ENCODE data around the gene PTPRT.

The PTPRT gene

DNA sequence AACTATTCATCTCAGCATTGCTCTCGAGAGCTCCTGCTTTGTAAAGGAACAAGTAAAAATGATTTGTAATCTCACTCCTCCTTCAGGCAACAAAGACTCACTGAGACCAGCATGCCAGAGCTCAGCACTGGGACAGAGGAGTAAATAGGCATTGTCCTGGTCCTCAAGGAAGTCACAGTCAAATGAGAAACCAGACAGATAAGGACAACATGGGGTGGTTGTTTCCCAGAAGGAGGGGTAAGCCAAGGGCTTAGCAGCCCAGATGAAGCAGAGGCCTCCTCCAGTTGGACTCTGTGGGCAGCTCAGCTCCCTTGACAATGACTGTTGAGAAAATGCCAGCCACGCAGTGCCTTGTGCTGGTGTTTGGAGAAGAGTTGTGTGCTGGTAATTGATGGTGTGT is 1145.8 kb downstream of the PTPRT start:
- DNase-seq (ENCODE audit: low read depth), result no peak

DNA sequence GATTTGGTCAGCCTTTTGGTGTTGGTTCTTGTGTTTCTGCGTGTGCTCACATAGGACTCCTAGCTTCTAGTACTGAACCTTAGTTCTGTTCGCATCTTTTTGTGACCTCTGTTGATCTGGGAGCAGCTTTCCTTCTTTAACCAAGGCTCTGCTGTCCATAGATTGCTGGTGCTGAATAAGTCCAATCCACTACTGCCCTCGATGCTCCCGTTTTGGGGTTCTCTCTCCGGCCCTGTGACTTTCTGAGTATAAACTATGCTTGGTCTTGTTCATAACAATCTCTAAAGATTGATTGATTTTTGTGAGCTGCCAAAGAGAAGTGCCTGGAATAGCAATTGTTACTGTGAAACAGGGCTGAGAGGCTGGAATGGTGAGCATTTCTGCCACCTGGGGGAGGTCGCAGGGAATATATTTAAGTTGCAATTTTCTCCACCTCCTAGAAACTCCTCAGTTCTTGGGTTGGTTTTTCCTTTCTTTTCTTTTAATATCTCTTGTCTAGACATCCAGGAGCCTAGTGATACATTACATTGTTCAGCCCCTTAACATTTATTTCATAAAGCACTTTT is 1148.6 kb downstream of the PTPRT start:
- no peak for DNase-seq (ENCODE audit: low read depth)

DNA sequence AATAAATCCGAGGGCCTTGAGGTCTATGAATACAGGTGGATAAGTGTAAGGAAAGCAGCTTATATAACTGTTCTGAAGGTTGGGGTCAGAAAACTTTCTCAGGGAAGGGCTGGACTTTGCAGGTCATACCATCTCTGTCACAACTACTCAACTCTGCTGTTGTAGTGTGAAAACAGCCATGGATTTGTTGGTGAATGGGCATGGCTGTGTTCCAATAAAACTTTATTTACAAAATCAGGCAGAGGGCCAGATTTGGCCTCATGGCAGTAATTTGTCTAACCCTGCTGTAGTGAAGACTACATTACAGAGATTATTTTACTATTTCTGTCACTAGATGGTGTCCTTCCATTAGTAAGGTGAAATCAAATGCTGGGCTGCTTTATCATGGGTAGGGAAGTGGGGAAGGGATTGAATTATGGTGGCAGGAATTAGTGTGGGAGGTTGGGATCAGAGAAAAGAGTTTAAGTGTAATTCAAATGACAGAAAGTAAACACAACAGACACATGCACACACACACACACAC is 1161.9 kb downstream of the PTPRT start:
- DNase-seq (ENCODE audit: low read depth), result no peak

DNA sequence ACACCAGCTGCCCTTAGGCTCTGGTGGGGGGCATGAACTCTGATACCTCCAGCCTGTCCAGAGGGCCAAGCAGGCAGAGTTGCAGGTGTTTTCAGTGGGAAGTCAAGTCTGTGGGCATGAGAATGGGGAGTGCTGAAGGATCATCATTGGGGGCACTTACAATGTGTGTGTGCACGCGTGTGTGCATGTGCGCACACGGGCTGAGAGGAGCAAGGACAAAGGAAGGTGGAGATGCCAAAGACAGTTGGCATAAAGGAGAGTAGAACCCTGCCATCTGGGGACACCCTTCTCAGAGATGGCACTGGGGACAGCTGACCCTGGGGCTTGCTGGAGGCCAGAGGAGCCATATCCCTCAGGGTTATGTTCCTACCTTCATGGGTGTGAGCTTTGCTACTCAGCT is 1163.1 kb downstream of the PTPRT start:
- no peak for DNase-seq (ENCODE audit: low read depth)

DNA sequence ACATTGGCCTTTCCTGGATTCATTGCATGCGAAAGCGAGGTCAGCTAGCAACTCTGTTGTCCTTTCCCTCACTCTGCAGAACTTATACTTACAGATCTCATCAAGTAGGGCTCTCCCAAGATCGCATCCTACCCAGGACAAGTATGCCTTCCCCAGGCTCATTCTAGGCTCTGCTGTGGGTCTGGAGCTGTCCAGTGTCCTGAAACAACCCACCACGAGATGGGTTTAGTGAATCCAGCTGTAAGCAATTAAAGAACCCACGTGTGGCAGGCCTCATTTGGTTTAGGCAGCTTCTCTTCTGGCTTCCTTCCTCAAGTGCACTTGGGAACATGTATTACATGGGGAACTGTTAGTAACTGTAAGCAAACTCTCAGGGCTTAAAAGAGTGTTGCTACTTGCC is 1165.1 kb downstream of the PTPRT start:
- DNase-seq (ENCODE audit: low read depth), result no peak
